Measurements from ENCODE around the gene BSDC1. TPM values are rescaled to one million over a fixed set of nuclear protein-coding genes. Genes with fewer than 3 reads are reported as not detected.

Gene BSDC1
- total RNA-seq, 1 donor from 2014 or later = 38.6 TPM

DNA sequence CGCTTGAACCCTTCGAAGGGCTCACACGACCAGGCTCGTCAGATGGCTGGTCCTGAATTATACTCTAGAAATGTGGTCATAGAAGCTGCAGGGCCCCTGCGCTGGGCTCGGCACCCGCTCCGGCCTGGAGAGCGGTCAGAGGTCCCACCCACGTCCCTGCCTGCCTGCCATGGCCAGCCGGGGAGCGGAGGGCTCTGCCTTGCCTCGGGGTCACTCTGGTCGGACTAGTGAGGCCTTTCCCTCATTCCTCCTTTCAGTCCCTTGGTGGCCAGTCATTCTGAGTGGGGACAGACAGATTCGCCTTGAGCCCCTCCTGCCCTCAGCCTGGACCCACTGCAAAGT is 57.7 kb downstream of the BSDC1 start:
- Mint-ChIP-seq H3K4me1 (peaks cover 68% of the 10 kb centered on the region), H3K27ac (ENCODE audit: unreplicated experiment) (no peak overlapping the region), H3K9me3 (no peaks in the 10 kb centered on the region), H3K4me3 (peak overlapping the region; percentile 88), H3K36me3 (ENCODE audit: low read depth) (peaks cover 27% of the 10 kb centered on the region), H3K27me3 (ENCODE audit: low read depth) (peaks cover 26% of the 10 kb centered on the region)
- DNase-seq (ENCODE audit: low read depth, low spot score) = no peak
- TF ChIP-seq, protein P1, sequence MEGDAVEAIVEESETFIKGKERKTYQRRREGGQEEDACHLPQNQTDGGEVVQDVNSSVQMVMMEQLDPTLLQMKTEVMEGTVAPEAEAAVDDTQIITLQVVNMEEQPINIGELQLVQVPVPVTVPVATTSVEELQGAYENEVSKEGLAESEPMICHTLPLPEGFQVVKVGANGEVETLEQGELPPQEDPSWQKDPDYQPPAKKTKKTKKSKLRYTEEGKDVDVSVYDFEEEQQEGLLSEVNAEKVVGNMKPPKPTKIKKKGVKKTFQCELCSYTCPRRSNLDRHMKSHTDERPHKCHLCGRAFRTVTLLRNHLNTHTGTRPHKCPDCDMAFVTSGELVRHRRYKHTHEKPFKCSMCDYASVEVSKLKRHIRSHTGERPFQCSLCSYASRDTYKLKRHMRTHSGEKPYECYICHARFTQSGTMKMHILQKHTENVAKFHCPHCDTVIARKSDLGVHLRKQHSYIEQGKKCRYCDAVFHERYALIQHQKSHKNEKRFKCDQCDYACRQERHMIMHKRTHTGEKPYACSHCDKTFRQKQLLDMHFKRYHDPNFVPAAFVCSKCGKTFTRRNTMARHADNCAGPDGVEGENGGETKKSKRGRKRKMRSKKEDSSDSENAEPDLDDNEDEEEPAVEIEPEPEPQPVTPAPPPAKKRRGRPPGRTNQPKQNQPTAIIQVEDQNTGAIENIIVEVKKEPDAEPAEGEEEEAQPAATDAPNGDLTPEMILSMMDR (conservative IDR thresholded peaks at IDR 0.05) = no peak

DNA sequence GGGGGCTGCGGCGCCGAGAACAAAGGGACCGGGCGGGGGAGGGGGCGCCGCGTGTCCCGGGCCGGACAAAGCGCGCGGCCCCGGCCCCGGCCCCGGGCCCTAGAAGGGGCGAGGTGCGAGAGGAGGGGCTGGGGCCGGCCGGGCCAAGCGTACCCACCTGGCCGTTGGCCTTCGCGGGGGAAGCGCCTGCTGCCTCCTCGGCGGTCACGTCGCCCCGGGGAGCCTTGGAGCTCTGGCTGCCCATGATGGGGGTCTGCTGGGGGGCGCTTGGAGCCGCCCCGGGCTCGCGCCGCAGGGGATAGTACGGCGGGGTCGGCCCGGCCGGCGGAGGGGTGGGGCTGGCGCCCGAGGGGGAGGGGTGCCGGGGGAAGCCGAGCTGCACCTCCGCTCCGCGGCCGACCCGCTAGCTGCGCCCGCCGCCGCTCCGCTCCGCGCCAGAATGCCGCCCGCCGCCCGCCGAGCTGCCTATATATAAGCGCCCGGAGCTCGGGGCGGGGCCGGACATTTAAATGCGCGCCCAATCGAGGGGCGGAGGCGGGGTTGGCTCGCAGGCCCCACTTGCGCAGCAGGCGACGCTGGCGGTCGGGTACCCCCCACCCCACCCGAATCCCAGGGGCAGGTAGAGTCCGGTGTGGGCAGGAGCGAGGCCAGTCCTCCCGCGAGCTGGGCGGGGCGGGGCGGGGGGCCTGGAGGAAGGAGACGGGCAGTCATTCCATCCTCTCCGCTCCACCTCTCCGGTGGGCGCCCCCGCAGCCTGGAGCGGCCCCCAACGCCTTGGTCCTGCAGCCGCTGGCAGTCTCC is 58.3 kb downstream of the BSDC1 start, which contains the start of gene MARCKSL1:
TSS of gene MARCKSL1 (minus strand) at position 444 of the 801 bp plus-strand sequence. CDS start at position 244, 200 bp downstream.
- Mint-ChIP-seq H3K27me3 (ENCODE audit: low read depth) (peaks cover 31% of the 10 kb centered on the region), H3K36me3 (ENCODE audit: low read depth) (peaks cover 32% of the 10 kb centered on the region), H3K27ac (ENCODE audit: unreplicated experiment) (peak within 1 kb of the TSS; percentile 99), H3K9me3 (no peaks in the 10 kb centered on the region), H3K4me1 (peaks cover 69% of the 10 kb centered on the region), H3K4me3 (peak within 1 kb of the TSS; percentile 99)
- TF ChIP-seq, protein P1 (conservative IDR thresholded peaks at IDR 0.05) = no peak
- DNase-seq (ENCODE audit: low read depth, low spot score) = peak; percentile 84

DNA sequence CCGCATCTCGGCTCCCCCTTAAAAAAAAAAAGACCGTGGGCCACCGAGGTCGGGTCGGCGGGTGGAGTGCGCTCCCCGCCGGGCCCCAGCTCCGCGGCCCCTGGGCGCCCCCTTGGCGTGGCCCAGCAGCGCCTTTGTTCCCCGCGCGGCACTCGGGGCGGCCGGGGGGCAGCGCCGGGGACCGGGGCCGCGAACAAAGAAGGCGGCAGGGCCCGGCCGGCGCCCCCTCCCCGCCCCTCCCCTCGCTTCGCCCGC is 58.8 kb downstream of the BSDC1 start:
- Mint-ChIP-seq H3K4me3 (peak overlapping the region; percentile 99), H3K36me3 (ENCODE audit: low read depth) (peaks cover 36% of the 10 kb centered on the region)

DNA sequence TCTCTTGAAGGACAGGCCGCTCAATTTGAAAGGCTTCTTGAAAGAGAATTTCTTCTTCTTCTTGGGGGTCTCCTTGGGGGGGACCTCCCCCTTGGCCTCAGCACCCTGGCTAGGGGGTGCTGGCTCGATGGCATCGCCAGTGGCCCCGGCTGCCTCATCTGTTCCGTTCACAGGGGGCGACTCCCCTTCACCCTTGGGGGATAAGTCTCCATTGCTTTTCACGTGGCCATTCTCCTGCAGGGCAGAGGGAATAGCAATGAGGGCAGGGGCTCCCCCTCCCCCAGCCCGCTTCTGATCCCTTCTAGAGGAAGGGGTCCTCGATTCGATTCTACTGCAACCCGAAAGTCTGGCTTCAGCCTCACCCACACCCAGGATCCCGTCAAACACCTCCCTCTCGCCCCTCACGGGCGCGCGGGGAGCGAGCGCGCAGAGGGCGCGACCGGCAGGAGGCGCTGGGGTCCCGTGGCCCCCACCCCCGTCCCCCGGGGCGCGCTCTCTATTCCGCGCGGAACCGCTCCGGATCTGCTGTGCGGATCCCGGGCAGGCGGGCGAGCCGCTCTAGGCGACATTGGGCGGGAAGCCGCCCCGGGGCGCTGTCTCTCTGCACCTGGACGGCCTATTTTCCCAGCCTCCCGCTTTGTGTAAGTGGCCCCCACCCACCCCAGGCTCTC is 59.2 kb downstream of the BSDC1 start:
- Mint-ChIP-seq H3K36me3 (ENCODE audit: low read depth) (peaks cover 37% of the 10 kb centered on the region), H3K9me3 (no peaks in the 10 kb centered on the region), H3K27ac (ENCODE audit: unreplicated experiment) (peak overlapping the region; percentile 99), H3K27me3 (ENCODE audit: low read depth) (peaks cover 35% of the 10 kb centered on the region), H3K4me1 (peaks cover 64% of the 10 kb centered on the region), H3K4me3 (peak overlapping the region; percentile 99)
- DNase-seq (ENCODE audit: low read depth, low spot score) = peak; percentile 48
- TF ChIP-seq, protein P1 (conservative IDR thresholded peaks at IDR 0.05) = peak; percentile 70

More for the DNA sequence above, 58.8 kb downstream of the BSDC1 start:
- TF ChIP-seq, protein P1 (conservative IDR thresholded peaks at IDR 0.05) = no peak
- Mint-ChIP-seq H3K4me1 (peaks cover 69% of the 10 kb centered on the region), H3K27me3 (ENCODE audit: low read depth) (peaks cover 35% of the 10 kb centered on the region), H3K9me3 (no peaks in the 10 kb centered on the region), H3K27ac (ENCODE audit: unreplicated experiment) (no peak overlapping the region)
- DNase-seq (ENCODE audit: low read depth, low spot score) = no peak

DNA sequence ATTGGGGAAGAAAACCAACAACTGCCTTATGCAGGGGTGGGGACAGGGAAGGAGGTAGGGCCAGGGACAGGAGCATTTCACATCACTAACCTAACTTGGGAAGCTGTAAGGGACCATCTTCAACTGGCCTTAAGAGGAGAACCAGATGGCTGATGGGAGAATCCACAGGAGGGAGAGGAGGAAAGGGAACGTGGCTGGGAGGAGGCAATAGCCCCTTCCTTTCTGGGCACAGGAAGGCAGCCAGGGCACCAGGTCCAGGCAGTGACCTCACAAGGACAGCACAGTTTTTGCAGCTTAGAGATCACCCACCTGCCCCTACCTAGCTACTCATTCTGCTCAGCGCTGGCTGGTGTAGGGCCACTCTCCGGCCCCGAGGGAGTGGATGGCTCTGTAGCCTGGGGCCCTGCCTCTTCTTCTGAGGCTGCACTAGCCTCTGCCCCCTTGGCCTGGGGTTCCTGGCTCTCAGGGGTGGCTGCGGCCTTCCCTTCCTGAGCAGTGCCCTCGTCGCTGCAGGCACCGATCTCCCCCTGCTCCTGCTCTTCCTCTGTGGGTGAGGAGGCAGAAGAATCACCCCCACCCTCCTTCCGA is 59.9 kb downstream of the BSDC1 start:
- H3K36me3 Mint-ChIP-seq (ENCODE audit: low read depth) = peaks cover 42% of the 10 kb centered on the region
- DNase-seq (ENCODE audit: low read depth, low spot score) = no peak
- peaks cover 39% of the 10 kb centered on the region for H3K27me3 Mint-ChIP-seq (ENCODE audit: low read depth)
- H3K4me3 Mint-ChIP-seq = peak overlapping the region; percentile 99
- peaks cover 58% of the 10 kb centered on the region for H3K4me1 Mint-ChIP-seq
- no peaks in the 10 kb centered on the region for H3K9me3 Mint-ChIP-seq
- H3K27ac Mint-ChIP-seq (ENCODE audit: unreplicated experiment) = peak overlapping the region; percentile 99
- TF ChIP-seq, protein P1 (conservative IDR thresholded peaks at IDR 0.05) = no peak

All from neural crest cell (in vitro differentiated cells).